ENCODE data around the gene GAB1.

GAB1 gene

DNA sequence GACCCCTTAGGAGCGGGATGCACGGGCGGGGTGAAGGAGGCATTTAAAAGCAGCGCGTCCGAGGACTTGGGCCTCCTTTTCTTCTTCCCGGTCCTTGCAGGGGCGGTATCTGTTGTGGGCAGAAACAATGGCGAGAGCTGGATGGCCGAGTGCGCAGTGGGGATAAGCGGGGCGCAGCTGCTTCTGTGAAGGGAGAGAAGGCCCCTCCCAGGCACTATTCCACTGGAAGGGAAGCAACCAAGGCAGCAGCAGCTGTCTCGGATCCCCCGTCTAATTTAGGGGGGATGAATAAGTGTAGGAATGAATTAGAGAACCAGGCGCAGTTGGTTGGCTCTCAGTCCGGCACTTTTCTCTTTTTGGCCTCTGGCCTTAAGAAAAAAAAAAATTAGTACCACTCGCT is 177.8 kb downstream of the GAB1 start:
- TF ChIP-seq, protein P1, sequence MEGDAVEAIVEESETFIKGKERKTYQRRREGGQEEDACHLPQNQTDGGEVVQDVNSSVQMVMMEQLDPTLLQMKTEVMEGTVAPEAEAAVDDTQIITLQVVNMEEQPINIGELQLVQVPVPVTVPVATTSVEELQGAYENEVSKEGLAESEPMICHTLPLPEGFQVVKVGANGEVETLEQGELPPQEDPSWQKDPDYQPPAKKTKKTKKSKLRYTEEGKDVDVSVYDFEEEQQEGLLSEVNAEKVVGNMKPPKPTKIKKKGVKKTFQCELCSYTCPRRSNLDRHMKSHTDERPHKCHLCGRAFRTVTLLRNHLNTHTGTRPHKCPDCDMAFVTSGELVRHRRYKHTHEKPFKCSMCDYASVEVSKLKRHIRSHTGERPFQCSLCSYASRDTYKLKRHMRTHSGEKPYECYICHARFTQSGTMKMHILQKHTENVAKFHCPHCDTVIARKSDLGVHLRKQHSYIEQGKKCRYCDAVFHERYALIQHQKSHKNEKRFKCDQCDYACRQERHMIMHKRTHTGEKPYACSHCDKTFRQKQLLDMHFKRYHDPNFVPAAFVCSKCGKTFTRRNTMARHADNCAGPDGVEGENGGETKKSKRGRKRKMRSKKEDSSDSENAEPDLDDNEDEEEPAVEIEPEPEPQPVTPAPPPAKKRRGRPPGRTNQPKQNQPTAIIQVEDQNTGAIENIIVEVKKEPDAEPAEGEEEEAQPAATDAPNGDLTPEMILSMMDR (IDR thresholded peaks at IDR 0.05; ENCODE audit: low read length, missing control alignments), result no peak
- peak; percentile 62 for DNase-seq (ENCODE audit: low read depth)
- peak overlapping the region; percentile 94 for H3K4me3 ChIP-seq (replicated peaks; ENCODE audit: low read depth, low read length)

DNA sequence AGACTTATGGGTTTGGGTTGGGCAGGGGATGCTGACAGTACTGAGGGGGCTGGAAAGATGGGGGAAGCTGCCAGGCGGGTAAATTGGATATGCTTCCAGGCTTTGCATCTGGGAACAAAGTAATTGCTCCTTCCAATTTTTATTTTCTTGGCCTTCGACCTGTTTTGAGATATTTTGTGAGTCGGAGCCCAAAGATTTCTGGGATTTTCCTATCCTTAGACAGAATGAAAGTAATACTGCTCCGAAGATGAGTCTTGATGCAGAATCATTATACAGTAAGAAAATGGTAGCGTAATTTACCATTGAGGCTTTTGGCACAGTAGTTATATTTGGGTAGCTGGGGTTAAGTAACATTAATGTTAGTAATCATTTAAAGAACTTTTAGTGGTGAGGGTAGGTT is 178.2 kb downstream of the GAB1 start:
- H3K4me3 ChIP-seq (replicated peaks; ENCODE audit: low read depth, low read length), result peak overlapping the region; percentile 94
- TF ChIP-seq, protein P1 (IDR thresholded peaks at IDR 0.05; ENCODE audit: low read length, missing control alignments), result no peak
- DNase-seq (ENCODE audit: low read depth), result no peak

DNA sequence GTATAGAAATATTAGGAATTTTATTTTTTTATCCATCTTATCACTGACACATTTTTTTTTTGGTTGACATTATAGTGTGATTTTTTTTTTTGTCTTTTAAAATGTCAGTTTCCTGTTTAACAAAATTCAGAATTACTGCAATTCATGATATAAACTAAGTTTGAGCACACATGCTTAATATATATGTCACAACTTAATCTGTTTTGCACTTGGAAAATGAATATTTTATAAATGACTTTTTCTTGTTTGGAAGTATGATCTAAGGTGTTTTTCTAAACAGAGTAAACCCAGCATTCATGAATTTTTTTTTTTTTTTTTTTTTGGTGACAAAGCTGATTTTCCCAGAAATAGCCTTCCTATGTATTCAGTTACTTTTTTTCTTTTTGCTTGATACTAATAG is 179.2 kb downstream of the GAB1 start:
- peak overlapping the region; percentile 94 for H3K4me3 ChIP-seq (replicated peaks; ENCODE audit: low read depth, low read length)

DNA sequence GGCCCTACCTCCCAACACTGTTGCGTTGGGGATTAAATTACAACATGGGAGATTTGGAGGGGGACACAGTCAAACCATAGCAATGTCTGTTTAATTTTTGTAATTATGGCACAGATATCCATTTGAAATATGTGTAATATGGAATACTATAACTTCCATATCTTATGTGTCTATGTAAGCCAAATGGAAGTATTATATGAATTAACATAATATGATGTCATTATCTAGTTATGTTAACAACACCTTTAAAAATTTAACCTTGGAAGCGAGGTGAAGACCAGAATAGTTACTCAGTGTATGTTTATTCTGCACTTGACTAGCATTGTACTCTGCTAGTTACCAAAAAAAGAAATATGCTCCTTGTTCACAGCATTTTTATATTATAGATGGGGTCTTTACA is 181.1 kb downstream of the GAB1 start:
- TF ChIP-seq, protein P1 (IDR thresholded peaks at IDR 0.05; ENCODE audit: low read length, missing control alignments), result no peak
- no peak overlapping the region for H3K4me3 ChIP-seq (replicated peaks; ENCODE audit: low read depth, low read length)
- DNase-seq (ENCODE audit: low read depth), result no peak

More for the DNA sequence above, 179.2 kb downstream of the GAB1 start:
- DNase-seq (ENCODE audit: low read depth), result no peak
- TF ChIP-seq, protein P1 (IDR thresholded peaks at IDR 0.05; ENCODE audit: low read length, missing control alignments), result no peak

Data from fibroblast of pulmonary artery (primary cell).